ENCODE measurements around the gene ATPAF1. TPM values are rescaled to one million over a fixed set of nuclear protein-coding genes. Genes with fewer than 3 reads are reported as not detected.

ATPAF1 gene
- total and polyA plus RNA-seq, 10 of the 15 experiments (the other 5 are each of a cell fraction or from before 2014, with no cell fraction given), result 15.2 to 93.5 (median 48.4) TPM

DNA sequence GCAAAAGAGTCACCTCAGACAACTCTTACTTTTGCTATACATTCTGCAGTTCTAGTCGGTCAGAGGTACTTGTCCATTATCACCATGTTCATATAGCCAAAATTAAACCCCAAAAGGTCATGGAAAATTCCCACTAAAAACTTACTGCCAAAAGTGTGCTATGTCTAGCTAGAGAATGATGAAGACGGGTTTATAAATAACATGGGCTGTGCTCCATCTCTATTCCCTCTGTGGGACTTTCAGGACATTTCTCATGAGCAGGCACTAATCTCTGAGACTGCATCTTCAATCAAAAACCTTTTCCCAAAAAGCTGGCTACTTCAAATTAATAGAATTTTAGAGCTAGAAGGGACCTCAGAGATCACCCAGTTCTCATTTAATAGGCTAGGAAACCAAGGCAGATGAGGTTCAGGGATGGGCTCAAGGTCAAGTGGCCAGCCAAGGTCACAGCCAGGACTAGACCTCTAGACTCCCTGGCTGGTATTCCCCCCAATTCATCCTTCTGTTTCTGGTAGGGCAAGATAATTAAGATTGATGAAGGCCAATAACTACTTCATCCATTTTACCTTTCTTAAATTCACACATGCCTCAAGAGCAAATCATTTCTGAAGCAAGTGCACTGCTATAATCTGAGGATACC is 30.6 kb downstream of the ATPAF1 start:
- no peaks in the 10 kb centered on the region for H3K9me3 ChIP-seq (replicated peaks; ENCODE audit: control insufficient read depth, insufficient read depth, low read length)
- H2AFZ ChIP-seq (ENCODE audit: control insufficient read depth, low read depth, low read length), result no peak overlapping the region
- DNase-seq (ENCODE audit: low read depth, low spot score) (no peak), FAIRE-seq (no peak), ATAC-seq (no peak)
- CTCF ChIA-PET, result no interaction called here
- peaks cover 2 to 8% of the 10 kb centered on the region in 2 experiments for H3K36me3 ChIP-seq (ENCODE audit: control insufficient read depth in 2 of 2, insufficient read depth in 2 of 2, low read length in 1 of 2)
- POLR2A ChIA-PET, result no interaction called here
- BruUV-seq (replicated peaks), result no TSS peak
- no peak overlapping the region for H3K4me2 ChIP-seq (ENCODE audit: control insufficient read depth, insufficient read depth)
- intact Hi-C loops (cut with micrococcal nuclease; ENCODE audit: unreplicated experiment) (no loop called here), in situ Hi-C loops (cut with MboI) (no loop called here)
- no peak overlapping the region for H3K9ac ChIP-seq (ENCODE audit: control insufficient read depth, insufficient read depth, low read length)
- 50% methylated on average over 2 of the region's 2 CpGs for WGBS (ENCODE audit: insufficient coverage, insufficient replicate concordance, low lambda C conversion rate, missing lambda C conversion rate)
- no peaks in the 10 kb centered on the region for H3K4me1 ChIP-seq (ENCODE audit: control insufficient read depth, insufficient read depth, low read length)
- SMC1A ChIA-PET (ENCODE audit: uncharacterized antibody, unreplicated experiment), result no interaction called here
- H3K27ac ChIP-seq (ENCODE audit: control insufficient read depth, insufficient read depth), result no peak overlapping the region
- no peaks in the 10 kb centered on the region for H4K20me1 ChIP-seq (ENCODE audit: control insufficient read depth, insufficient read depth)
- no peaks in the 10 kb centered on the region for H3K79me2 ChIP-seq (ENCODE audit: control insufficient read depth, insufficient read depth, low read length)
- RAD21 ChIA-PET (ENCODE audit: unreplicated experiment), result no interaction called here
- H3K4me3 ChIP-seq, result no peak overlapping the region
- no peaks in the 10 kb centered on the region for H3K27me3 ChIP-seq (replicated peaks in 1 of 2; ENCODE audit: control insufficient read depth in 2 of 2, insufficient read depth in 2 of 2, low read length in 1 of 2)
- TF ChIP-seq, protein P1, sequence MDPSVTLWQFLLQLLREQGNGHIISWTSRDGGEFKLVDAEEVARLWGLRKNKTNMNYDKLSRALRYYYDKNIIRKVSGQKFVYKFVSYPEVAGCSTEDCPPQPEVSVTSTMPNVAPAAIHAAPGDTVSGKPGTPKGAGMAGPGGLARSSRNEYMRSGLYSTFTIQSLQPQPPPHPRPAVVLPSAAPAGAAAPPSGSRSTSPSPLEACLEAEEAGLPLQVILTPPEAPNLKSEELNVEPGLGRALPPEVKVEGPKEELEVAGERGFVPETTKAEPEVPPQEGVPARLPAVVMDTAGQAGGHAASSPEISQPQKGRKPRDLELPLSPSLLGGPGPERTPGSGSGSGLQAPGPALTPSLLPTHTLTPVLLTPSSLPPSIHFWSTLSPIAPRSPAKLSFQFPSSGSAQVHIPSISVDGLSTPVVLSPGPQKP (IDR thresholded peaks at IDR 0.05; ENCODE audit: low read depth, low read length), result no peak
- no peak for TF ChIP-seq ZNF217 (IDR thresholded peaks at IDR 0.05)
- no peak for TF ChIP-seq BMI1 (IDR thresholded peaks at IDR 0.05; ENCODE audit: borderline replicate concordance)
- no peak for TF ChIP-seq CBFB (IDR thresholded peaks at IDR 0.05; ENCODE audit: low read depth)
- no peak for TF ChIP-seq SIX5 (IDR thresholded peaks at IDR 0.05; ENCODE audit: low read depth, low read length, severe bottlenecking)
- TF ChIP-seq TCF7 (IDR thresholded peaks at IDR 0.05; ENCODE audit: borderline replicate concordance), result no peak
- TF ChIP-seq BACH1 (IDR thresholded peaks at IDR 0.05; ENCODE audit: borderline replicate concordance), result no peak
- no peak for TF ChIP-seq SKIL (IDR thresholded peaks at IDR 0.05; ENCODE audit: low read depth, poor library complexity, severe bottlenecking)
- TF ChIP-seq POLR2AphosphoS5 (IDR thresholded peaks at IDR 0.05; ENCODE audit: low read length), result no peak
- TF ChIP-seq POU2F2 (IDR thresholded peaks at IDR 0.05; ENCODE audit: borderline replicate concordance, low read depth, low read length), result no peak
- no peak for TF ChIP-seq E2F4 (IDR thresholded peaks at IDR 0.05; ENCODE audit: low read depth, low read length)
- no peak for TF ChIP-seq POLR2A (IDR thresholded peaks at IDR 0.05; ENCODE audit: low read depth, low read length)
- TF ChIP-seq NFXL1 (IDR thresholded peaks at IDR 0.05; ENCODE audit: borderline replicate concordance), result no peak
- TF ChIP-seq PAX8 (IDR thresholded peaks at IDR 0.05), result no peak
- no peak for TF ChIP-seq FOXM1 (IDR thresholded peaks at IDR 0.05; ENCODE audit: low read depth, low read length)
- no peak for TF ChIP-seq YY1 (IDR thresholded peaks at IDR 0.05; ENCODE audit: low read depth, low read length)
- TF ChIP-seq, protein P2, sequence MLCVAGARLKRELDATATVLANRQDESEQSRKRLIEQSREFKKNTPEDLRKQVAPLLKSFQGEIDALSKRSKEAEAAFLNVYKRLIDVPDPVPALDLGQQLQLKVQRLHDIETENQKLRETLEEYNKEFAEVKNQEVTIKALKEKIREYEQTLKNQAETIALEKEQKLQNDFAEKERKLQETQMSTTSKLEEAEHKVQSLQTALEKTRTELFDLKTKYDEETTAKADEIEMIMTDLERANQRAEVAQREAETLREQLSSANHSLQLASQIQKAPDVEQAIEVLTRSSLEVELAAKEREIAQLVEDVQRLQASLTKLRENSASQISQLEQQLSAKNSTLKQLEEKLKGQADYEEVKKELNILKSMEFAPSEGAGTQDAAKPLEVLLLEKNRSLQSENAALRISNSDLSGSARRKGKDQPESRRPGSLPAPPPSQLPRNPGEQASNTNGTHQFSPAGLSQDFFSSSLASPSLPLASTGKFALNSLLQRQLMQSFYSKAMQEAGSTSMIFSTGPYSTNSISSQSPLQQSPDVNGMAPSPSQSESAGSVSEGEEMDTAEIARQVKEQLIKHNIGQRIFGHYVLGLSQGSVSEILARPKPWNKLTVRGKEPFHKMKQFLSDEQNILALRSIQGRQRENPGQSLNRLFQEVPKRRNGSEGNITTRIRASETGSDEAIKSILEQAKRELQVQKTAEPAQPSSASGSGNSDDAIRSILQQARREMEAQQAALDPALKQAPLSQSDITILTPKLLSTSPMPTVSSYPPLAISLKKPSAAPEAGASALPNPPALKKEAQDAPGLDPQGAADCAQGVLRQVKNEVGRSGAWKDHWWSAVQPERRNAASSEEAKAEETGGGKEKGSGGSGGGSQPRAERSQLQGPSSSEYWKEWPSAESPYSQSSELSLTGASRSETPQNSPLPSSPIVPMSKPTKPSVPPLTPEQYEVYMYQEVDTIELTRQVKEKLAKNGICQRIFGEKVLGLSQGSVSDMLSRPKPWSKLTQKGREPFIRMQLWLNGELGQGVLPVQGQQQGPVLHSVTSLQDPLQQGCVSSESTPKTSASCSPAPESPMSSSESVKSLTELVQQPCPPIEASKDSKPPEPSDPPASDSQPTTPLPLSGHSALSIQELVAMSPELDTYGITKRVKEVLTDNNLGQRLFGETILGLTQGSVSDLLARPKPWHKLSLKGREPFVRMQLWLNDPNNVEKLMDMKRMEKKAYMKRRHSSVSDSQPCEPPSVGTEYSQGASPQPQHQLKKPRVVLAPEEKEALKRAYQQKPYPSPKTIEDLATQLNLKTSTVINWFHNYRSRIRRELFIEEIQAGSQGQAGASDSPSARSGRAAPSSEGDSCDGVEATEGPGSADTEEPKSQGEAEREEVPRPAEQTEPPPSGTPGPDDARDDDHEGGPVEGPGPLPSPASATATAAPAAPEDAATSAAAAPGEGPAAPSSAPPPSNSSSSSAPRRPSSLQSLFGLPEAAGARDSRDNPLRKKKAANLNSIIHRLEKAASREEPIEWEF (IDR thresholded peaks at IDR 0.05; ENCODE audit: insufficient replicate concordance, low read depth, low read length), result no peak
